ENCODE data around the gene SPINK8. TPM values are rescaled to one million over a fixed set of nuclear protein-coding genes. Genes with fewer than 3 reads are reported as not detected.
"Not testable (repeated sequence)": the region's sequence is repeated elsewhere in the genome, so short reads cannot be mapped to it uniquely, and the experiment has no call there.

The SPINK8 gene
- not detected for total RNA-seq

DNA sequence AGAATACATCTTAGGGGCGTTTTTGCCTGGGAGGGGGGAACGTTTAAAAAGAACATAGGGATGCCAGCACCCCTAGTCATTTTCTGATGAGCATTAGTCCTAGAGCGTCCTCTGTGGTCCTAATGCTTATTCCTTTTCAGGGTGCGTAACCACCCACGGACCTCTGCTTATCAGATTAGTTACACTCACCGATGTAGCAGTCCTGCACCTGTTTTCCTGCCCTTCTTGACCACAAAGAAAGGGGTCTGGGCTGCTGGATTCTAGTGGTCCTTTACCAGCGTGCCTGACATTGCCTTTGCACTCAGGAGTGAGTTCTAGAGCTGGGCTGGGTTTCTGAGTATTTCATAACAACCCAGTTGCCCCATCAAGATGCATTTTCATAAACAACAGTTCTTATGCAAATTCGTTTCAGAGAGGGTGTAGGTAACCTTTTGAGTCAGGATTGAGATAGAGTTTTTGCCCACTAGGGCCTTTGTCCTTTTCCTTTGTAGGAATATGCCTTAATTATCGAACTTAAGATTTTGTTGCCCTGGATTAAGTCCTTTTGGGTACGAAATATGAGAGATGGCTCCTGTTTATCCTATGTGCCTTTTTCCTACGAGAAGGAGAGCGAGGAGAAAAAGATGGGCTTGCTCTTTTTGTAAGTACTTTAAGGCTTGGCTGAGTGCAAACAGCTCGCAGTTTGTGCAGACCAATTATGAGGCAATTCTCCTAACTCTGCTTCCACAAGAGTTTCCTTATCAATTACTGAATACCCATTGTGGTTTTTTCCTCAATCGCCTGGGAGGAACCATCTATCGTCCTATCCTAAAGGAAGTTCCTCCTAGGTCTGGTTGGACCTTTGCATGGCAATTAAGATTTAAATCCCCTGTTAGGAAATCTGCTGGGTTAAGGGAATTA lies at the start of gene SPINK8:
Gene SPINK8, minus strand, starts transcription at position 316 of the 900 bp plus-strand sequence. CDS start 5,320 bp downstream, outside the sequence.
- H3K4me3 Mint-ChIP-seq; H3K27ac Mint-ChIP-seq; H3K4me1 Mint-ChIP-seq (ENCODE audit: low read depth in 2 of 2); DNase-seq (ENCODE audit: low spot score); H3K9me3 Mint-ChIP-seq; ATAC-seq; H3K36me3 Mint-ChIP-seq: not testable (repeated sequence)
- peaks cover 18% of the 10 kb centered on the region in 2 donors for H3K27me3 Mint-ChIP-seq

GRCh38 chr3:48372862-48373435 lies 39.5 kb upstream of the SPINK8 start:
- no peaks in the 10 kb centered on the region for H3K36me3 Mint-ChIP-seq
- DNase-seq (ENCODE audit: low spot score) = no peak
- H3K27me3 Mint-ChIP-seq = peaks cover 4 to 8% of the 10 kb centered on the region in 2 donors
- no peak for ATAC-seq
- H3K27ac Mint-ChIP-seq = no peak overlapping the region
- no peak overlapping the region for H3K4me3 Mint-ChIP-seq
- no peaks in the 10 kb centered on the region for H3K4me1 Mint-ChIP-seq (ENCODE audit: low read depth in 2 of 2)
- H3K9me3 Mint-ChIP-seq = no peaks in the 10 kb centered on the region

- Mint-ChIP-seq H3K9me3 (no peaks in the 10 kb centered on the region), H3K27me3 (peaks cover 0 to 5% of the 10 kb centered on the region in 2 donors), H3K4me1 (ENCODE audit: low read depth in 2 of 2) (no peaks in the 10 kb centered on the region), H3K4me3 (no peak overlapping the region), H3K27ac (no peak overlapping the region), H3K36me3 (no peaks in the 10 kb centered on the region)
- DNase-seq (ENCODE audit: low spot score) (no peak), ATAC-seq (no peak)
These were observed 38.9 kb upstream of the SPINK8 start for GRCh38 chr3:48372377-48372770.

DNA sequence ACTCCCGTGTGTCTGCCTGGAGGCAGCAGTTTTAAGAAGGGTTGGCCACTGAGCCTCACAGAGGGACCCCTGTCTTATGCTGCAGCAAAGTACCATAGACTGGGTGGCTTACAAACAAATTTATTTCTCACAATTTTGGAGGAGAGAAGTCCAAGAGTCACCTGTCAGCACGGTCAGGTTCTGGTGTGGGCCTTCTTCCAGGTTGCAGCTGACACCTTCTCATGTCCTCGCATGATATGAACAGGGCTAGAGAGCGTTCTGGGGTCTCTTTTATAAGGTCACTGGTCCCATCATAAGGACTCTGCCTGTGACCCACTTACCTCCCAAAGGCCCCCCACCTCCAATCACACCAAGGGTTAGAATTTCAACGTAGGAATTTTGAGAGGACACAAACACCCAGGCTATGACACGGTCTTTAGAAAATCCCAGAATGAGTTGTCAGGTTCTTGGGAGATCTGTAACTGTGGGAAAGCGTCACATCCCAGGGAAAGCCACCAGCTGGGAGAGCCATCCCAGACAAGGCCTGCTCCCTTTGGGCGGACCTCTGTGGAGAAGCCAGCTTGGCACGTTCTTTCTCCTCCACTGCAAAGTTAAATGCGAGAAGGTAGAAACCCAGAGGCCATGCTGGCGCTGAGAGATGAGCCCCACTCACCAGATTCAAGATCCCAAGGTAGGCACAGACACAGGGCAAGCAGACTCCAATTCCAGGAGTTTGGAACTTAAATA lies 38.4 kb upstream of the SPINK8 start, which contains the start of gene FBXW12:
Gene FBXW12, plus strand, starts transcription at position 569 of the 726 bp plus-strand sequence. CDS start 549 bp downstream, outside the sequence.
- H3K27me3 Mint-ChIP-seq = peaks cover 0 to 5% of the 10 kb centered on the region in 2 donors
- H3K36me3 Mint-ChIP-seq = no peaks in the 10 kb centered on the region
- DNase-seq (ENCODE audit: low spot score) = no peak
- H3K4me3 Mint-ChIP-seq = no peak within 1 kb of the TSS
- no peak within 1 kb of the TSS for H3K27ac Mint-ChIP-seq
- no peaks in the 10 kb centered on the region for H3K9me3 Mint-ChIP-seq
- H3K4me1 Mint-ChIP-seq (ENCODE audit: low read depth in 2 of 2) = no peaks in the 10 kb centered on the region
- ATAC-seq = no peak

GRCh38 chr3:48370333-48370713 lies 36.9 kb upstream of the SPINK8 start:
- ATAC-seq = no peak
- Mint-ChIP-seq H3K4me3 (no peak overlapping the region), H3K27ac (no peak overlapping the region), H3K36me3 (no peaks in the 10 kb centered on the region), H3K9me3 (no peaks in the 10 kb centered on the region), H3K27me3 (peaks cover 0 to 5% of the 10 kb centered on the region in 2 donors), H3K4me1 (ENCODE audit: low read depth in 2 of 2) (no peaks in the 10 kb centered on the region)
- no peak for DNase-seq (ENCODE audit: low spot score)

- H3K9me3 Mint-ChIP-seq = no peaks in the 10 kb centered on the region
- DNase-seq (ENCODE audit: low spot score) = no peak
- no peak overlapping the region for H3K4me3 Mint-ChIP-seq
- no peaks in the 10 kb centered on the region for H3K36me3 Mint-ChIP-seq
- H3K4me1 Mint-ChIP-seq (ENCODE audit: low read depth in 2 of 2) = no peaks in the 10 kb centered on the region
- peaks cover 0 to 6% of the 10 kb centered on the region in 2 donors for H3K27me3 Mint-ChIP-seq
- ATAC-seq = no peak
- no peak overlapping the region for H3K27ac Mint-ChIP-seq
These were observed 36.4 kb upstream of the SPINK8 start for GRCh38 chr3:48369693-48370332.

GRCh38 chr3:48367201-48367600 lies 33.7 kb upstream of the SPINK8 start:
- H3K27me3 Mint-ChIP-seq = peaks cover 0 to 8% of the 10 kb centered on the region in 2 donors
- no peaks in the 10 kb centered on the region for H3K36me3 Mint-ChIP-seq
- no peaks in the 10 kb centered on the region for H3K9me3 Mint-ChIP-seq
- no peak overlapping the region for H3K27ac Mint-ChIP-seq
- no peaks in the 10 kb centered on the region for H3K4me1 Mint-ChIP-seq (ENCODE audit: low read depth in 2 of 2)
- no peak overlapping the region for H3K4me3 Mint-ChIP-seq
- ATAC-seq (peak in 1 of 2 donors; percentile 40), DNase-seq (ENCODE audit: low spot score) (no peak)

DNA sequence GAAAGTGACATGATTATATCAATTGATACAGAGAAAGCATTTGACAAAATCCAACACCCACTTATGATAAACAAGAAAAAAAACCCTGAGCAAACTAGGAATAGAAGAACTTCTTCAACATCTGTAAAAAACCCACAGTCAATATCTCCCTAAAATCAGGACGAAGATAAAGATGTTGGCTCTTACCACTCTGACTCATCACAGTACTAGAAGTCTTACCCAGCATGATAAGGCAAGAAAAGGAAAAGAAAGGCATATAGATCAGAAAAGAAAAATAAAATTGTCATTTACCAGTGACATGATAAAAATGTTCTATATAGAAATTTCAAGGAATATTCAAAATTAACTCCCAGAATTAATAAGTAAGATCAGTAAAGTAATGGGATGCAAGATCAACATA lies 31.4 kb upstream of the SPINK8 start:
- H3K36me3 Mint-ChIP-seq = peaks cover 8% of the 10 kb centered on the region
- H3K4me1 Mint-ChIP-seq (ENCODE audit: low read depth in 2 of 2) = no peaks in the 10 kb centered on the region
- DNase-seq (ENCODE audit: low spot score) = no peak
- no peak for ATAC-seq
- H3K27ac Mint-ChIP-seq = no peak overlapping the region
- H3K27me3 Mint-ChIP-seq = peaks cover 10 to 17% of the 10 kb centered on the region in 2 donors
- H3K4me3 Mint-ChIP-seq = no peak overlapping the region
- no peaks in the 10 kb centered on the region for H3K9me3 Mint-ChIP-seq

DNA sequence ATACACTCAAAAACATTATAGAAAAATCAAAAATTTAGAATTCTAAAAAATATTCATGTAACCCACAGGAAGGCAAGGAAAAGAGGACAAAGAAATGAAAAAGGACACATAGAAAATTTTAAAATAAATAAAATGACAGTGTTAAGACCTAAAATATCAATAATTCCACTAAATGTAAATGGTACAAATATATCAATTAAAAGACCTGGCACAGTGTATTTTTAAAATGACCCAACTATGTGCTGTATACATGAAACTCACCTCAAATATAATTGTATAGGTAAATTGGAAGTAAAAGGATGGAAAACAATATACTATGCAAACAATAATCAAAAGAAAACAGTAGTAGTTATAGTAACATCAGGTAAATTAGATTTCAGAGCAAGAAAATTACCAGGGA lies 28.5 kb upstream of the SPINK8 start:
- Mint-ChIP-seq H3K4me1 (ENCODE audit: low read depth in 2 of 2) (no peaks in the 10 kb centered on the region), H3K36me3 (peaks cover 8% of the 10 kb centered on the region)

DNA sequence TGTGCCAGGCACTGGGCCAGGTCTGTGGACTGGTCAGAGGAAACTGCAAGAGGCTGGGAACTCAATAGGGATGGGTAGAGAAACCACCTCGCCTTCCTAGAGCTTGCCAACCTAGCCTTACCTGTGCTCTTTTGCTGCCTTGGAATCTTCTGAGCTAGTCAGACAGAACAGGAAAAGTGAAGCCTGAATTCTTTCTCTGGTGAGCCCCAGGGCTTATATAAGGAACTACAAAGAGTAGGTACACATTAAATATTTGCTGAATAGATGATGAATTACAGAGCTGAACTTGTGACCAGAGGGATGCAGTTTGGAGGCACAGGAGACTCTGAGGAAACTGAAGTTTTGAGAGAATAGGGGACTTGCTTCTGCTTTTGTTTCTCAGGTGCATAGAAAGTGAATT lies 23.0 kb upstream of the SPINK8 start:
- H3K36me3 Mint-ChIP-seq = peaks cover 6% of the 10 kb centered on the region
- H3K9me3 Mint-ChIP-seq = no peaks in the 10 kb centered on the region
- peaks cover 29 to 58% of the 10 kb centered on the region in 2 donors for H3K27me3 Mint-ChIP-seq
- DNase-seq (ENCODE audit: low spot score) = no peak
- no peak overlapping the region for H3K4me3 Mint-ChIP-seq
- H3K27ac Mint-ChIP-seq = no peak overlapping the region
- no peak for ATAC-seq
- H3K4me1 Mint-ChIP-seq (ENCODE audit: low read depth in 2 of 2) = no peaks in the 10 kb centered on the region

More for the DNA sequence above, 28.5 kb upstream of the SPINK8 start:
- H3K9me3 Mint-ChIP-seq = no peaks in the 10 kb centered on the region
- no peak overlapping the region for H3K4me3 Mint-ChIP-seq
- H3K27ac Mint-ChIP-seq = no peak overlapping the region
- ATAC-seq = no peak
- peaks cover 21 to 26% of the 10 kb centered on the region in 2 donors for H3K27me3 Mint-ChIP-seq
- DNase-seq (ENCODE audit: low spot score) = no peak

- no peak for DNase-seq (ENCODE audit: low spot score)
- no peaks in the 10 kb centered on the region for H3K36me3 Mint-ChIP-seq
- no peaks in the 10 kb centered on the region for H3K4me1 Mint-ChIP-seq (ENCODE audit: low read depth in 2 of 2)
- no peaks in the 10 kb centered on the region for H3K9me3 Mint-ChIP-seq
- H3K4me3 Mint-ChIP-seq = no peak overlapping the region
- no peak overlapping the region for H3K27ac Mint-ChIP-seq
- peaks cover 21 to 42% of the 10 kb centered on the region in 2 donors for H3K27me3 Mint-ChIP-seq
- no peak for ATAC-seq
These were observed 20.5 kb upstream of the SPINK8 start for GRCh38 chr3:48353987-48354386.

DNA sequence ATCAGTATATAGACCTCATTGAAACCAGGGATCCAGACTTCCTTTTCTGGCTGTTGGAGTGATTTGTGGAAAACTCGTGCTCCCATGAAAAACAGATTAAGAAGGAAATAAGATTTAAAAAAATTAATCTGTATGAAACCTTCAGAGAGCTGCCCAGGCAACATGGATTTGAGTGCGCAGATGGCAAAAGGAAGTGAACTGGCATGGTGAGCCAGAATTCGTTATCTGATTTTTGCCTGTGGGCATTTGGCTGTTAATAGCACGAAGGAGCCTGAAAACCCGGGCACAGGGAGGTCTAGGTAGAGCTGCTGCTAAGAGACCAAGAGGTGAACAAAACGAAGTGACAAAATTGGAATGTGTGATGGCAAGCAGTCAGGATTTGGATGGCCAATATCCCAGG lies 19.1 kb upstream of the SPINK8 start:
- Mint-ChIP-seq H3K27ac (no peak overlapping the region), H3K27me3 (peaks cover 20 to 44% of the 10 kb centered on the region in 2 donors)

GRCh38 chr3:48347500-48347899 lies 14.0 kb upstream of the SPINK8 start:
- DNase-seq (ENCODE audit: low spot score) (no peak), ATAC-seq (no peak)
- H3K4me1 Mint-ChIP-seq (ENCODE audit: low read depth in 2 of 2) = no peaks in the 10 kb centered on the region
- no peaks in the 10 kb centered on the region for H3K9me3 Mint-ChIP-seq
- no peaks in the 10 kb centered on the region for H3K36me3 Mint-ChIP-seq
- no peak overlapping the region for H3K27ac Mint-ChIP-seq
- no peak overlapping the region for H3K4me3 Mint-ChIP-seq
- H3K27me3 Mint-ChIP-seq = peaks cover 11 to 22% of the 10 kb centered on the region in 2 donors

More for the DNA sequence above, 19.1 kb upstream of the SPINK8 start:
- H3K9me3 Mint-ChIP-seq = no peaks in the 10 kb centered on the region
- H3K4me1 Mint-ChIP-seq (ENCODE audit: low read depth in 2 of 2) = no peaks in the 10 kb centered on the region
- ATAC-seq (no peak), DNase-seq (ENCODE audit: low spot score) (no peak)
- no peak overlapping the region for H3K4me3 Mint-ChIP-seq
- no peaks in the 10 kb centered on the region for H3K36me3 Mint-ChIP-seq

All from natural killer cell treated with Interleukin-12 subunit alpha and Interleukin-12 subunit beta and Interleukin-15 and Interleukin-18, amount 100 ng/mL, for 72 hours (primary cell).